ENCODE data around the gene SH2D3A. TPM values are rescaled to one million over a fixed set of nuclear protein-coding genes. Genes with fewer than 3 reads are reported as not detected.
"Not testable (repeated sequence)": the region's sequence is repeated elsewhere in the genome, so short reads cannot be mapped to it uniquely, and the experiment has no call there.

SH2D3A gene
- total and polyA plus RNA-seq, 7 experiments from 2014 or later = 27.9 to 64.7 (median 57.4) TPM

GRCh38 chr19:6765738-6766356, 1.4 kb downstream of the SH2D3A start:
- Histone ChIP-seq H3K4me1 (ENCODE audit: control insufficient read depth in 2 of 2, insufficient read depth in 2 of 2, low read length in 2 of 2) (peaks cover 24 to 34% of the 10 kb centered on the region in 2 donors), H3K36me3 (ENCODE audit: control insufficient read depth in 2 of 3, insufficient read depth in 3 of 3, low read length in 3 of 3) (peaks cover 0 to 28% (median 7%) of the 10 kb centered on the region in 3 experiments), H3K27me3 (ENCODE audit: control insufficient read depth in 2 of 2, insufficient read depth in 2 of 2, low read length in 2 of 2) (no peaks in the 10 kb centered on the region), H3K9me3 (ENCODE audit: control insufficient read depth in 2 of 3, low read length in 3 of 3) (no peaks in the 10 kb centered on the region), H3K27ac (ENCODE audit: low read depth, low read length) (peak overlapping the region; percentile 91), H3K4me3 (ENCODE audit: low read length) (peak overlapping the region; percentile 82)
- peaks cover 0 to 6% (median 4%) of the 10 kb centered on the region in 5 donors for H3K36me3 Mint-ChIP-seq
- H3K4me3 Mint-ChIP-seq = peak overlapping the region; percentile 88 to 99 (median 94)
- peak overlapping the region; percentile 89 to 98 (median 95) for H3K27ac Mint-ChIP-seq
- ChIA-PET CTCF (no interaction called here), POLR2A (interaction anchor here (0.8 to 4.7 kb wide), 8 partner anchors 10 to 125 kb away, joined by 3 to 27 read pairs (median 6); partner anchors contain the start of gene GPR108)
- peaks cover 0 to 2% (median 0%) of the 10 kb centered on the region in 11 donors for H3K9me3 Mint-ChIP-seq
- peaks cover 19 to 53% (median 44%) of the 10 kb centered on the region in 7 donors for H3K4me1 Mint-ChIP-seq
- ATAC-seq = no peak
- DNase-seq = peak in 5 of 9 donors; percentile 23 to 41 (median 30)
- intact Hi-C loops (cut with micrococcal nuclease) = loop anchor here (2.0 to 10.0 kb wide), 5 partner anchors 47 to 393 kb away; partner anchors contain the start of gene ALKBH7 (in 1 of the 2)
- H3K27me3 Mint-ChIP-seq = no peaks in the 10 kb centered on the region

- DNase-seq; H3K4me3 ChIP-seq (ENCODE audit: low read length); H3K9me3 ChIP-seq (ENCODE audit: control insufficient read depth in 2 of 3, low read length in 3 of 3); H3K27me3 ChIP-seq (ENCODE audit: control insufficient read depth in 2 of 2, insufficient read depth in 2 of 2, low read length in 2 of 2); H3K27ac ChIP-seq (ENCODE audit: low read depth, low read length); POLR2A ChIA-PET; H3K9me3 Mint-ChIP-seq; ATAC-seq; H3K27me3 Mint-ChIP-seq: not testable (repeated sequence)
- H3K36me3 Mint-ChIP-seq = peaks cover 0 to 22% (median 10%) of the 10 kb centered on the region in 5 donors
- peaks cover 11 to 43% (median 27%) of the 10 kb centered on the region in 7 donors for H3K4me1 Mint-ChIP-seq
- H3K27ac Mint-ChIP-seq = peak overlapping the region in 1 of 9 donors; percentile 51
- CTCF ChIA-PET = interaction anchor here (1.1 kb wide), 1 partner anchor 101 kb away, joined by 3 read pairs; no protein-coding TSS in a partner anchor
- H3K4me3 Mint-ChIP-seq = peak overlapping the region in 1 of 10 donors; percentile 29
- intact Hi-C loops (cut with micrococcal nuclease) = loop anchor here in 1 of 2 donors (10.0 kb wide), 1 partner anchor 62 kb away; no protein-coding TSS in a partner anchor
- H3K4me1 ChIP-seq (ENCODE audit: control insufficient read depth in 2 of 2, insufficient read depth in 2 of 2, low read length in 2 of 2) = peaks cover 16 to 26% of the 10 kb centered on the region in 2 donors
- H3K36me3 ChIP-seq (ENCODE audit: control insufficient read depth in 2 of 3, insufficient read depth in 3 of 3, low read length in 3 of 3) = peaks cover 10 to 54% (median 23%) of the 10 kb centered on the region in 3 experiments
Measured at GRCh38 chr19:6762253-6762797, 4.9 kb downstream of the SH2D3A start.

- H3K27me3 ChIP-seq (ENCODE audit: control insufficient read depth in 2 of 2, insufficient read depth in 2 of 2, low read length in 2 of 2) = no peaks in the 10 kb centered on the region
- no peak overlapping the region for H3K4me3 ChIP-seq (ENCODE audit: low read length)
- intact Hi-C loops (cut with micrococcal nuclease) = loop anchor here in 1 of 2 donors (10.0 kb wide), 1 partner anchor 64 kb away; no protein-coding TSS in a partner anchor
- Mint-ChIP-seq H3K27ac (peak overlapping the region in 1 of 9 donors; percentile 4), H3K9me3 (no peaks in the 10 kb centered on the region), H3K36me3 (peaks cover 0 to 22% (median 10%) of the 10 kb centered on the region in 5 donors), H3K4me1 (peaks cover 3 to 32% (median 19%) of the 10 kb centered on the region in 7 donors), H3K4me3 (no peak overlapping the region), H3K27me3 (no peaks in the 10 kb centered on the region)
- H3K27ac ChIP-seq (ENCODE audit: low read depth, low read length) = no peak overlapping the region
- H3K4me1 ChIP-seq (ENCODE audit: control insufficient read depth in 2 of 2, insufficient read depth in 2 of 2, low read length in 2 of 2) = peaks cover 13 to 20% of the 10 kb centered on the region in 2 donors
- ATAC-seq (peak; percentile 37), DNase-seq (peak in 1 of 9 donors; percentile 31)
- ChIA-PET POLR2A (interaction anchor here (2.3 kb wide), 1 partner anchor 40 kb away, joined by 11 read pairs; no protein-coding TSS in a partner anchor), CTCF (interaction anchor here (0.7 to 1.1 kb wide), 3 partner anchors 46 to 103 kb away, joined by 3 to 4 read pairs (median 3); no protein-coding TSS in a partner anchor)
- no peaks in the 10 kb centered on the region for H3K9me3 ChIP-seq (ENCODE audit: control insufficient read depth in 2 of 3, low read length in 3 of 3)
- H3K36me3 ChIP-seq (ENCODE audit: control insufficient read depth in 2 of 3, insufficient read depth in 3 of 3, low read length in 3 of 3) = peaks cover 10 to 63% (median 23%) of the 10 kb centered on the region in 3 experiments
Measured at GRCh38 chr19:6761053-6761676, 6.1 kb downstream of the SH2D3A start.

- peaks cover 0 to 22% (median 10%) of the 10 kb centered on the region in 5 donors for H3K36me3 Mint-ChIP-seq
- DNase-seq (no peak), ATAC-seq (no peak)
- no peak overlapping the region for H3K4me3 ChIP-seq (ENCODE audit: low read length)
- no peaks in the 10 kb centered on the region for H3K9me3 ChIP-seq (ENCODE audit: control insufficient read depth in 2 of 3, low read length in 3 of 3)
- no peaks in the 10 kb centered on the region for H3K27me3 ChIP-seq (ENCODE audit: control insufficient read depth in 2 of 2, insufficient read depth in 2 of 2, low read length in 2 of 2)
- intact Hi-C loops (cut with micrococcal nuclease) = loop anchor here in 1 of 2 donors (10.0 kb wide), 1 partner anchor 64 kb away; no protein-coding TSS in a partner anchor
- no peak overlapping the region for H3K4me3 Mint-ChIP-seq
- H3K4me1 ChIP-seq (ENCODE audit: control insufficient read depth in 2 of 2, insufficient read depth in 2 of 2, low read length in 2 of 2) = peaks cover 7 to 15% of the 10 kb centered on the region in 2 donors
- H3K4me1 Mint-ChIP-seq = peaks cover 0 to 27% (median 13%) of the 10 kb centered on the region in 7 donors
- no peak overlapping the region for H3K27ac Mint-ChIP-seq
- H3K27ac ChIP-seq (ENCODE audit: low read depth, low read length) = no peak overlapping the region
- ChIA-PET POLR2A (interaction anchor here (2.3 kb wide), 1 partner anchor 41 kb away, joined by 11 read pairs; no protein-coding TSS in a partner anchor), CTCF (interaction anchor here (0.7 kb wide), 1 partner anchor 103 kb away, joined by 3 read pairs; no protein-coding TSS in a partner anchor)
- no peaks in the 10 kb centered on the region for H3K9me3 Mint-ChIP-seq
- H3K36me3 ChIP-seq (ENCODE audit: control insufficient read depth in 2 of 3, insufficient read depth in 3 of 3, low read length in 3 of 3) = peaks cover 10 to 64% (median 24%) of the 10 kb centered on the region in 3 experiments
- no peaks in the 10 kb centered on the region for H3K27me3 Mint-ChIP-seq
Measured at GRCh38 chr19:6760606-6761005, 6.6 kb downstream of the SH2D3A start.

- H3K9me3 Mint-ChIP-seq = no peaks in the 10 kb centered on the region
- H3K36me3 Mint-ChIP-seq = peaks cover 4 to 26% (median 11%) of the 10 kb centered on the region in 5 donors
- peak overlapping the region in 2 of 9 donors; percentile 31 to 43 for H3K27ac Mint-ChIP-seq
Measured at GRCh38 chr19:6754653-6755463, 12.4 kb downstream of the SH2D3A start.

More at GRCh38 chr19:6754653-6755463, 12.4 kb downstream of the SH2D3A start:
- no peak overlapping the region for H3K4me3 Mint-ChIP-seq
- intact Hi-C loops (cut with micrococcal nuclease) = loop anchor here in 1 of 2 donors (5.0 kb wide), 1 partner anchor 383 kb away; the partner anchor contains the start of gene ALKBH7
- DNase-seq (no peak), ATAC-seq (no peak)
- Histone ChIP-seq H3K9me3 (ENCODE audit: control insufficient read depth in 2 of 3, low read length in 3 of 3) (no peaks in the 10 kb centered on the region), H3K36me3 (ENCODE audit: control insufficient read depth in 2 of 3, insufficient read depth in 3 of 3, low read length in 3 of 3) (peaks cover 15 to 78% (median 15%) of the 10 kb centered on the region in 3 experiments), H3K4me1 (ENCODE audit: control insufficient read depth in 2 of 2, insufficient read depth in 2 of 2, low read length in 2 of 2) (no peaks in the 10 kb centered on the region), H3K27ac (ENCODE audit: low read depth, low read length) (peak overlapping the region; percentile 8), H3K27me3 (ENCODE audit: control insufficient read depth in 2 of 2, insufficient read depth in 2 of 2, low read length in 2 of 2) (no peaks in the 10 kb centered on the region), H3K4me3 (ENCODE audit: low read length) (no peak overlapping the region)
- POLR2A ChIA-PET = interaction anchor here (0.7 to 2.3 kb wide), 4 partner anchors 17 to 614 kb away, joined by 3 to 9 read pairs (median 3); partner anchors contain the start of gene VAV1
- H3K27me3 Mint-ChIP-seq = no peaks in the 10 kb centered on the region
- CTCF ChIA-PET = interaction anchor here (1.7 kb wide), 1 partner anchor 16 kb away, joined by 7 read pairs; no protein-coding TSS in a partner anchor
- peaks cover under 1 to 18% (median 15%) of the 10 kb centered on the region in 7 donors for H3K4me1 Mint-ChIP-seq

Measured in naive thymus-derived CD4-positive, alpha-beta T cell (primary cell).